ENCODE measurements around the gene RAI14. TPM values are rescaled to one million over a fixed set of nuclear protein-coding genes. Genes with fewer than 3 reads are reported as not detected.

The RAI14 gene
- total and polyA plus RNA-seq, 2 donors (not counting 3 experiments of a cell fraction or from before 2014, with no cell fraction given): 114 to 369 TPM

- Histone ChIP-seq H3K9me1 (replicated peaks; ENCODE audit: control insufficient read depth, extremely low read depth, insufficient read depth, low read length) (no peaks in the 10 kb centered on the region), H3K4me3 (replicated peaks in 1 of 3; ENCODE audit: insufficient read depth in 1 of 3, low read depth in 1 of 3, low read length in 3 of 3) (no peak overlapping the region), H3K27me3 (ENCODE audit: control insufficient read depth in 2 of 2, insufficient read depth in 2 of 2, low read length in 2 of 2) (no peaks in the 10 kb centered on the region), H3K36me3 (ENCODE audit: control insufficient read depth in 2 of 2, extremely low read depth in 1 of 2, insufficient read depth in 2 of 2, low read length in 2 of 2) (peaks cover 25 to 30% of the 10 kb centered on the region in 2 experiments), H2AFZ (ENCODE audit: low read depth, low read length) (no peak overlapping the region), H3K4me2 (ENCODE audit: insufficient read depth, low read length) (no peak overlapping the region), H3K9me3 (replicated peaks; ENCODE audit: control insufficient read depth, insufficient read depth, low read length) (no peaks in the 10 kb centered on the region), H3K79me2 (ENCODE audit: control insufficient read depth, insufficient read depth, low read length) (peaks cover 94% of the 10 kb centered on the region), H3K27ac (ENCODE audit: insufficient read depth, low read depth, low read length) (peak overlapping the region; percentile 2), H3K4me1 (ENCODE audit: control insufficient read depth, extremely low read depth, insufficient read depth, low read length) (peaks cover 26% of the 10 kb centered on the region), H4K20me1 (replicated peaks; ENCODE audit: control insufficient read depth, extremely low read depth, insufficient read depth, low read length) (no peaks in the 10 kb centered on the region), H3K9ac (replicated peaks; ENCODE audit: extremely low read depth, insufficient read depth, low read length) (no peak overlapping the region)
- dilution Hi-C loops (cut with MboI; ENCODE audit: extremely low pct_ligation_motif_present, low sequenced_read_pairs): no loop called here
- BruUV-seq (replicated peaks): no TSS peak
- no peak for TF ChIP-seq GATA2 (IDR thresholded peaks at IDR 0.05; ENCODE audit: insufficient read depth, insufficient read length, low read depth, low read length)
- no peak for TF ChIP-seq POLR2AphosphoS5 (IDR thresholded peaks at IDR 0.05; ENCODE audit: insufficient read depth, low read depth, low read length)
- TF ChIP-seq CTCF (IDR thresholded peaks at IDR 0.05; ENCODE audit: extremely low read depth in 1 of 2, insufficient read depth in 1 of 2, low read depth in 1 of 2, low read length in 2 of 2): no peak
- no peak for TF ChIP-seq EZH2 (IDR thresholded peaks at IDR 0.05; ENCODE audit: borderline replicate concordance, low read depth, low read length, severe bottlenecking)
- TF ChIP-seq MAX (IDR thresholded peaks at IDR 0.05; ENCODE audit: insufficient read depth, insufficient read length): no peak
- no peak for TF ChIP-seq JUN (IDR thresholded peaks at IDR 0.05; ENCODE audit: borderline replicate concordance, insufficient read depth, insufficient read length, low read depth)
- TF ChIP-seq MYC (IDR thresholded peaks at IDR 0.05; ENCODE audit: low read depth, low read length): no peak
- no peak for TF ChIP-seq POLR2A (IDR thresholded peaks at IDR 0.05; ENCODE audit: low read depth, low read length)
- TF ChIP-seq FOS (IDR thresholded peaks at IDR 0.05; ENCODE audit: borderline replicate concordance, insufficient read depth, low read length): no peak
- ChIA-PET POLR2A (no interaction called here), CTCF (interaction anchor here (0.9 to 1.6 kb wide), 4 partner anchors 8 to 209 kb away, joined by 4 to 9 read pairs (median 4); no protein-coding TSS in a partner anchor)
- intact Hi-C loops (cut with micrococcal nuclease): loop anchor here (2.0 kb wide), 1 partner anchor 209 kb away; no protein-coding TSS in a partner anchor
- FAIRE-seq (no peak), DNase-seq (ENCODE audit: low read depth, low spot score) (no peak)
Observed at GRCh38 chr5:34695275-34696027, 39.3 kb downstream of the RAI14 start.

Measured in endothelial cell of umbilical vein (primary cell).